ENCODE measurements around the gene SUV39H1. TPM values are rescaled to one million over a fixed set of nuclear protein-coding genes. Genes with fewer than 3 reads are reported as not detected.

Gene SUV39H1
- total and polyA plus RNA-seq, 2 of the 13 experiments (the other 11 are each of a cell fraction or from before 2014, with no cell fraction given), result 5.2 to 10.1 TPM

DNA sequence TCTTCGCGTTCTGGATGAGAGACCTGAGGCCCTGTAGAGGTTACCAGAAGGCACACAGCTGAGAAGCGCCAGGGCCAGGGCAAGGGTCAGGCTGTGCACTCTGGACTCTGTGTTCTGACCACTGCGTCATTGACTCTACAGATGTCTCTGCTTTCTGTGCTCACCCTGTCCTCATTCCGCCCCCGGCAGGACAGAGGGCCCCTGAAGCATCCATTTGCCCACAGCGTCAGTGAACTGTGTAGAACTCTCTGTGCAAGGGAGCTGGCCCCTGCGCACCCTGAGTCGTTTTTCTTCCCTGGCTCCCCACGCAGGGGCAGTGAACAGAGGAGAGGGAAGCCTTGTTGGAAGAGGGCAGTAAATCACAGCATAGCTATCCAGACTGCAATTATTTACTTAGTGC lies 19.0 kb upstream of the SUV39H1 start (continued):
- TF ChIP-seq REPIN1 (CRISPR knock-in tag; IDR thresholded peaks at IDR 0.05; ENCODE audit: borderline replicate concordance, low read depth), result 0 out of 2 replicates have a peak, but pooled peaks have one; percentile 24
- TF ChIP-seq PRPF4 (IDR thresholded peaks at IDR 0.05; ENCODE audit: low read depth, low read length, poor library complexity, severe bottlenecking), result no peak
- peak; percentile 74 for TF ChIP-seq NR2F6 (IDR thresholded peaks at IDR 0.05)
- TF ChIP-seq NR2F6 (CRISPR knock-in tag; IDR thresholded peaks at IDR 0.05), result peak; percentile 90
- TF ChIP-seq RXRB (CRISPR knock-in tag; IDR thresholded peaks at IDR 0.05; ENCODE audit: borderline replicate concordance), result peak; percentile 87
- TF ChIP-seq, protein P1, sequence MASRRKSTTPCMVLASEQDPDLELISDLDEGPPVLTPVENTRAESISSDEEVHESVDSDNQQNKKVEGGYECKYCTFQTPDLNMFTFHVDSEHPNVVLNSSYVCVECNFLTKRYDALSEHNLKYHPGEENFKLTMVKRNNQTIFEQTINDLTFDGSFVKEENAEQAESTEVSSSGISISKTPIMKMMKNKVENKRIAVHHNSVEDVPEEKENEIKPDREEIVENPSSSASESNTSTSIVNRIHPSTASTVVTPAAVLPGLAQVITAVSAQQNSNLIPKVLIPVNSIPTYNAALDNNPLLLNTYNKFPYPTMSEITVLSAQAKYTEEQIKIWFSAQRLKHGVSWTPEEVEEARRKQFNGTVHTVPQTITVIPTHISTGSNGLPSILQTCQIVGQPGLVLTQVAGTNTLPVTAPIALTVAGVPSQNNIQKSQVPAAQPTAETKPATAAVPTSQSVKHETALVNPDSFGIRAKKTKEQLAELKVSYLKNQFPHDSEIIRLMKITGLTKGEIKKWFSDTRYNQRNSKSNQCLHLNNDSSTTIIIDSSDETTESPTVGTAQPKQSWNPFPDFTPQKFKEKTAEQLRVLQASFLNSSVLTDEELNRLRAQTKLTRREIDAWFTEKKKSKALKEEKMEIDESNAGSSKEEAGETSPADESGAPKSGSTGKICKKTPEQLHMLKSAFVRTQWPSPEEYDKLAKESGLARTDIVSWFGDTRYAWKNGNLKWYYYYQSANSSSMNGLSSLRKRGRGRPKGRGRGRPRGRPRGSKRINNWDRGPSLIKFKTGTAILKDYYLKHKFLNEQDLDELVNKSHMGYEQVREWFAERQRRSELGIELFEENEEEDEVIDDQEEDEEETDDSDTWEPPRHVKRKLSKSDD (CRISPR knock-in tag; IDR thresholded peaks at IDR 0.05; ENCODE audit: low read depth), result peak; percentile 69; the same call in 1 of the 2 replicates
- peak; percentile 81 for TF ChIP-seq RXRA (CRISPR knock-in tag; IDR thresholded peaks at IDR 0.05)
- 0 out of 2 replicates have a peak, but pooled peaks have one; percentile 25 for TF ChIP-seq ZFX (CRISPR knock-in tag; IDR thresholded peaks at IDR 0.05; ENCODE audit: low read depth)
- TF ChIP-seq ZSCAN30 (CRISPR knock-in tag; IDR thresholded peaks at IDR 0.05), result 0 out of 2 replicates have a peak, but pooled peaks have one; percentile 44
- peak; percentile 38; the same call in 1 of the 3 replicates for TF ChIP-seq MXI1 (IDR thresholded peaks at IDR 0.05; ENCODE audit: borderline replicate concordance, low read depth, low read length)
- 0 out of 2 replicates have a peak, but pooled peaks have one; percentile 48 for TF ChIP-seq IRF2 (CRISPR knock-in tag; IDR thresholded peaks at IDR 0.05)
- TF ChIP-seq RAD21 (CRISPR knock-in tag; IDR thresholded peaks at IDR 0.05), result no peak
- TF ChIP-seq, protein P2, sequence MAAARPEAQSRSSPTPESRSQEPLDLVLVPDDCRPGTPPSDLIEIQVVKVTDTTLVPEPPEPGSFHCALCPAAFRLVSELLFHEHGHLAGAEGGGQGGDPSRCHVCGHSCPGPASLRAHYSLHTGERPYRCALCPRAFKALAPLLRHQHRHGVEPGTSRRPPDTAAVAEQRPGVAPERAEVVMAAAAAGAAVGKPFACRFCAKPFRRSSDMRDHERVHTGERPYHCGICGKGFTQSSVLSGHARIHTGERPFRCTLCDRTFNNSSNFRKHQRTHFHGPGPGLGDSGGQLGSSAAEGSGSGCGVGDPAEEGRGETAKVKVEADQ (CRISPR knock-in tag; IDR thresholded peaks at IDR 0.05; ENCODE audit: borderline replicate concordance), result no peak
- TF ChIP-seq SAP130 (CRISPR knock-in tag; IDR thresholded peaks at IDR 0.05; ENCODE audit: low read depth), result peak; percentile 73
- peak; percentile 46; the same call in 1 of the 2 replicates for TF ChIP-seq ZMYM4 (CRISPR knock-in tag; IDR thresholded peaks at IDR 0.05)
- 0 out of 2 replicates have a peak, but pooled peaks have one; percentile 15 for TF ChIP-seq TARDBP (CRISPR knock-in tag; IDR thresholded peaks at IDR 0.05)
- TF ChIP-seq, protein P3, sequence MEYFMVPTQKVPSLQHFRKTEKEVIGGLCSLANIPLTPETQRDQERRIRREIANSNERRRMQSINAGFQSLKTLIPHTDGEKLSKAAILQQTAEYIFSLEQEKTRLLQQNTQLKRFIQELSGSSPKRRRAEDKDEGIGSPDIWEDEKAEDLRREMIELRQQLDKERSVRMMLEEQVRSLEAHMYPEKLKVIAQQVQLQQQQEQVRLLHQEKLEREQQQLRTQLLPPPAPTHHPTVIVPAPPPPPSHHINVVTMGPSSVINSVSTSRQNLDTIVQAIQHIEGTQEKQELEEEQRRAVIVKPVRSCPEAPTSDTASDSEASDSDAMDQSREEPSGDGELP (IDR thresholded peaks at IDR 0.05; ENCODE audit: borderline replicate concordance, low read depth), result peak; percentile 93
- TF ChIP-seq, protein P4, sequence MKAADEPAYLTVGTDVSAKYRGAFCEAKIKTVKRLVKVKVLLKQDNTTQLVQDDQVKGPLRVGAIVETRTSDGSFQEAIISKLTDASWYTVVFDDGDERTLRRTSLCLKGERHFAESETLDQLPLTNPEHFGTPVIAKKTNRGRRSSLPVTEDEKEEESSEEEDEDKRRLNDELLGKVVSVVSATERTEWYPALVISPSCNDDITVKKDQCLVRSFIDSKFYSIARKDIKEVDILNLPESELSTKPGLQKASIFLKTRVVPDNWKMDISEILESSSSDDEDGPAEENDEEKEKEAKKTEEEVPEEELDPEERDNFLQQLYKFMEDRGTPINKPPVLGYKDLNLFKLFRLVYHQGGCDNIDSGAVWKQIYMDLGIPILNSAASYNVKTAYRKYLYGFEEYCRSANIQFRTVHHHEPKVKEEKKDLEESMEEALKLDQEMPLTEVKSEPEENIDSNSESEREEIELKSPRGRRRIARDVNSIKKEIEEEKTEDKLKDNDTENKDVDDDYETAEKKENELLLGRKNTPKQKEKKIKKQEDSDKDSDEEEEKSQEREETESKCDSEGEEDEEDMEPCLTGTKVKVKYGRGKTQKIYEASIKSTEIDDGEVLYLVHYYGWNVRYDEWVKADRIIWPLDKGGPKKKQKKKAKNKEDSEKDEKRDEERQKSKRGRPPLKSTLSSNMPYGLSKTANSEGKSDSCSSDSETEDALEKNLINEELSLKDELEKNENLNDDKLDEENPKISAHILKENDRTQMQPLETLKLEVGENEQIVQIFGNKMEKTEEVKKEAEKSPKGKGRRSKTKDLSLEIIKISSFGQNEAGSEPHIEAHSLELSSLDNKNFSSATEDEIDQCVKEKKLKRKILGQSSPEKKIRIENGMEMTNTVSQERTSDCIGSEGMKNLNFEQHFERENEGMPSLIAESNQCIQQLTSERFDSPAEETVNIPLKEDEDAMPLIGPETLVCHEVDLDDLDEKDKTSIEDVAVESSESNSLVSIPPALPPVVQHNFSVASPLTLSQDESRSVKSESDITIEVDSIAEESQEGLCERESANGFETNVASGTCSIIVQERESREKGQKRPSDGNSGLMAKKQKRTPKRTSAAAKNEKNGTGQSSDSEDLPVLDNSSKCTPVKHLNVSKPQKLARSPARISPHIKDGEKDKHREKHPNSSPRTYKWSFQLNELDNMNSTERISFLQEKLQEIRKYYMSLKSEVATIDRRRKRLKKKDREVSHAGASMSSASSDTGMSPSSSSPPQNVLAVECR (CRISPR knock-in tag; IDR thresholded peaks at IDR 0.05; ENCODE audit: borderline replicate concordance), result peak; percentile 48; the same call in 1 of the 2 replicates
- TF ChIP-seq ZNF724P (CRISPR knock-in tag; IDR thresholded peaks at IDR 0.05; ENCODE audit: borderline replicate concordance), result 0 out of 2 replicates have a peak, but pooled peaks have one; percentile 22
- peak; percentile 44; the same call in 1 of the 2 replicates for TF ChIP-seq SIN3A (IDR thresholded peaks at IDR 0.05; ENCODE audit: borderline replicate concordance, low read depth, low read length)
- no peak for TF ChIP-seq SCMH1 (CRISPR knock-in tag; IDR thresholded peaks at IDR 0.05; ENCODE audit: borderline replicate concordance)
